K562 (cell line): ENCODE results near the gene MAP1S. TPM values are rescaled to one million over a fixed set of nuclear protein-coding genes. Genes with fewer than 3 reads are reported as not detected.

Source experiments
- ATAC-seq: fragments of 200-7000 bp; cut with Tn5 transposase; 3 replicates; pipeline ENCODE4 v1.9.1; 2020; ENCODE audit warnings: moderate library complexity
- BruUV-seq: library from RNA; stranded (reverse); fragments of 400-500 nt; replicated peaks from 2 replicates; lab custom pipeline; 2021; lab: Mats Ljungman, UMichigan
- CTCF ChIA-PET: fragments of 300-600 bp; formaldehyde crosslinking; extraction: SDS; loops from one replicate; lab custom pipeline; 2021; ENCODE audit warnings: low intra/inter-chr PET ratio; lab: Yijun Ruan, JAX
- POLR2A ChIA-PET: fragments of 300-600, 350-650 bp; sonication (Branson Sonifier 250); formaldehyde crosslinking; extraction: SDS; loops from one replicate; lab custom pipeline; 2021; ENCODE audit warnings: antibody characterized with exemption, inconsistent platforms; lab: Yijun Ruan, JAX
- DNase-seq, 4 experiments: peaks; one replicate each; pipeline versions ENCODE4 v3.0.0 to v3.0.0-alpha.2; 2011 to 2018; ENCODE audit warnings: low spot score in 3 of 4, mixed read lengths in 3 of 4; ENCODE audit errors: extremely low read depth in 1 of 4
- FAIRE-seq: peaks from 2 replicates; lab custom pipeline; 2011; peaks lifted over from hg19 to GRCh38; lab: Jason Lieb, UNC
- H2AFZ ChIP-seq: 2 replicates; pipeline ENCODE4 v1.6.0; 2011; ENCODE audit warnings: low read depth, low read length, control low read depth, inconsistent platforms
- H3K27ac ChIP-seq: fragments of 200-600 bp; 3 replicates; pipeline ENCODE4 v1.8.0; 2011; ENCODE audit warnings: low read depth, mild to moderate bottlenecking, control low read depth, inconsistent platforms, low read length, moderate library complexity, mixed read lengths; ENCODE audit errors: extremely low read depth
- H3K27me3 ChIP-seq, 2 experiments: fragments of 300-600 bp in 1 of 2; 2 replicates in 1 of 2; 3 replicates in 1 of 2; pipeline versions ENCODE4 v1.6.0 to v1.8.0; 2011; ENCODE audit warnings: inconsistent platforms in 2 of 2, low read length in 2 of 2, mild to moderate bottlenecking in 1 of 2, mixed read lengths in 1 of 2, moderate library complexity in 1 of 2; ENCODE audit not compliant: control insufficient read depth in 2 of 2, insufficient read depth in 2 of 2
- H3K36me3 ChIP-seq: fragments of 300-600 bp; 3 replicates; pipeline ENCODE4 v1.8.0; 2011; ENCODE audit warnings: mild to moderate bottlenecking, low read length, inconsistent platforms; ENCODE audit not compliant: control insufficient read depth, insufficient read depth
- H3K4me1 ChIP-seq, 2 experiments: fragments of 200-600 bp in 1 of 2; replicated peaks in 1 of 2; 2 replicates in 1 of 2; 3 replicates in 1 of 2; pipeline versions ENCODE4 v1.5.1 to v1.8.0; 2011; ENCODE audit warnings: inconsistent platforms in 2 of 2, low read length in 2 of 2, mild to moderate bottlenecking in 1 of 2, mixed read lengths in 1 of 2, moderate library complexity in 1 of 2; ENCODE audit not compliant: control insufficient read depth in 2 of 2, insufficient read depth in 2 of 2
- H3K4me2 ChIP-seq: 2 replicates; pipeline ENCODE4 v1.6.1; 2011; ENCODE audit warnings: low read length, control low read depth, inconsistent platforms, mixed read lengths; ENCODE audit not compliant: insufficient read depth
- H3K4me3 ChIP-seq: fragments of 200-600 bp; sonication (generic), shearing (Covaris generic); 2 replicates; pipeline ENCODE4 v1.5.1; 2016; ENCODE audit warnings: control low read depth, inconsistent platforms
- H3K79me2 ChIP-seq: fragments of 200-600 bp; 3 replicates; pipeline ENCODE4 v1.8.0; 2011; ENCODE audit warnings: low read length, inconsistent platforms; ENCODE audit not compliant: control insufficient read depth, insufficient read depth
- H3K9ac ChIP-seq, 2 experiments: 2 replicates each; pipeline versions ENCODE4 v1.6.0 to v1.6.1; 2011; ENCODE audit warnings: low read depth in 2 of 2, low read length in 2 of 2, control low read depth in 1 of 2, inconsistent platforms in 1 of 2, mild to moderate bottlenecking in 1 of 2, mixed read lengths in 1 of 2; ENCODE audit not compliant: insufficient read depth in 1 of 2
- H3K9me1 ChIP-seq: one replicate; pipeline ENCODE4 v1.6.0; 2011; ENCODE audit warnings: inconsistent platforms, mild to moderate bottlenecking, low read length, moderate library complexity; ENCODE audit not compliant: control insufficient read depth, insufficient read depth
- H3K9me3 ChIP-seq: replicated peaks from 2 replicates; pipeline ENCODE4 v1.5.1; 2011; ENCODE audit warnings: low read depth, low read length, inconsistent platforms; ENCODE audit not compliant: control insufficient read depth, insufficient read depth
- H4K20me1 ChIP-seq: replicated peaks from 2 replicates; pipeline ENCODE4 v1.6.1; 2011; ENCODE audit warnings: low read length, inconsistent platforms, mixed read lengths; ENCODE audit not compliant: control insufficient read depth, insufficient read depth
- ATF1 ChIP-seq, 2 experiments: fragments of 450-650 bp in 1 of 2; IDR thresholded peaks; 2 replicates each; pipeline ENCODE4 v1.6.1; 2016; ENCODE audit warnings: missing compliant biosample characterization in 1 of 2, missing genetic modification characterization in 1 of 2
- ATF7 ChIP-seq: fragments of 450-650 bp; IDR thresholded peaks from 2 replicates; pipeline ENCODE4 v1.7.1; 2014; ENCODE audit warnings: mild to moderate bottlenecking, moderate library complexity
- CHD4 ChIP-seq: fragments of 200-600 bp; sonication (generic); IDR thresholded peaks from 3 replicates; pipeline ENCODE4 v1.6.1; 2012; ENCODE audit warnings: low read depth, mild to moderate bottlenecking, mixed read lengths, low read length, inconsistent platforms; ENCODE audit not compliant: insufficient read depth, insufficient replicate concordance, poor library complexity, severe bottlenecking
- ESRRA ChIP-seq: fragments of 450-650 bp; IDR thresholded peaks from 2 replicates; pipeline ENCODE4 v1.6.1; 2014; ENCODE audit warnings: low read depth, mild to moderate bottlenecking, moderate library complexity, borderline replicate concordance
- FUS ChIP-seq: fragments of 200-400 bp; formaldehyde crosslinking; optimal IDR thresholded peaks from 2 replicates; pipeline ENCODE3; 2017; ENCODE audit warnings: low read depth, low read length
- HDAC1 ChIP-seq, 2 experiments: fragments of 450-650 bp; IDR thresholded peaks; 2 replicates each; pipeline ENCODE4 v1.6.1; 2016 to 2017; ENCODE audit warnings: inconsistent platforms in 1 of 2, mild to moderate bottlenecking in 1 of 2, moderate library complexity in 1 of 2
- HDAC2 ChIP-seq: fragments of 450-650 bp; IDR thresholded peaks from 2 replicates; pipeline ENCODE4 v1.6.1; 2016; ENCODE audit warnings: mild to moderate bottlenecking
- HDAC8 ChIP-seq: fragments of 450-650 bp; IDR thresholded peaks from 2 replicates; pipeline ENCODE4 v1.6.1; 2016; ENCODE audit warnings: mild to moderate bottlenecking, missing genetic modification characterization, moderate library complexity, missing compliant biosample characterization
- JUNB ChIP-seq: fragments of 450-650 bp; formaldehyde crosslinking; conservative IDR thresholded peaks from 2 replicates; pipeline ENCODE4 v1.4.0; 2020; ENCODE audit warnings: mild to moderate bottlenecking
- KDM1A ChIP-seq, 2 experiments: fragments of 450-650 bp; IDR thresholded peaks; 2 replicates each; pipeline ENCODE4 v1.6.1; 2016; ENCODE audit warnings: mild to moderate bottlenecking in 2 of 2
- MLLT1 ChIP-seq, 2 experiments: fragments of 450-650 bp; IDR thresholded peaks; 2 replicates each; pipeline ENCODE4 v1.6.1; 2016
- MNT ChIP-seq, 2 experiments: fragments of 450-650 bp; conservative IDR thresholded peaks; 2 replicates each; pipeline ENCODE4 v1.6.1; 2017; ENCODE audit warnings: mild to moderate bottlenecking in 2 of 2, moderate library complexity in 2 of 2
- NCOA4 ChIP-seq: fragments of 450-650 bp; IDR thresholded peaks from 2 replicates; pipeline ENCODE4 v1.6.1; 2018; ENCODE audit warnings: mild to moderate bottlenecking; ENCODE audit not compliant: partially characterized antibody
- NEUROD1 ChIP-seq: fragments of 150-350 bp; IDR thresholded peaks from 2 replicates; pipeline ENCODE4 v1.6.1; 2014; ENCODE audit warnings: borderline replicate concordance, low read length, low read depth; ENCODE audit not compliant: partially characterized antibody
- PTBP1 ChIP-seq: fragments of 200-400 bp; formaldehyde crosslinking; IDR thresholded peaks from 2 replicates; pipeline ENCODE4 v1.6.1; 2017; ENCODE audit warnings: low read depth, low read length
- RBM25 ChIP-seq: fragments of 200-400 bp; formaldehyde crosslinking; IDR thresholded peaks from 2 replicates; pipeline ENCODE4 v1.6.1; 2018; ENCODE audit warnings: low read length, low read depth, moderate library complexity; ENCODE audit not compliant: severe bottlenecking
- RCOR1 ChIP-seq, 2 experiments: IDR thresholded peaks; 2 replicates each; pipeline ENCODE4 v1.6.1; 2012; ENCODE audit warnings: low read depth in 2 of 2, low read length in 2 of 2, borderline replicate concordance in 1 of 2, improper control_type of control experiment in 1 of 2
- SPI1 ChIP-seq: IDR thresholded peaks from 2 replicates; pipeline ENCODE4 v1.6.1; 2011; ENCODE audit warnings: low read depth, low read length, control low read depth, borderline replicate concordance
- ZKSCAN8 ChIP-seq: fragments of 200-800 bp; sonication (Bioruptor generic); IDR thresholded peaks from 2 replicates; pipeline ENCODE4 v1.6.1; 2016; ENCODE audit warnings: missing genetic modification characterization, missing compliant biosample characterization
- WGBS: fragments of 100-300 bp; shearing (Covaris generic); methylation state at CpG from one replicate; pipeline ENCODE4 v1.1.6; 2016; ENCODE audit warnings: low coverage, mixed read lengths; ENCODE audit not compliant: insufficient coverage; ENCODE audit errors: missing lambda C conversion rate; 5-methylcytosine and 5-hydroxymethylcytosine counted together
- in situ Hi-C: fragments of 300-500 bp; cut with MboI; formaldehyde crosslinking; loops from 4 replicates; pipeline ENCODE4 v1.15.0; 2018; ENCODE audit warnings: inconsistent platforms, mixed read lengths
- intact Hi-C: fragments of 100-400 bp; cut with micrococcal nuclease; formaldehyde crosslinking; loops from 2 replicates; pipeline ENCODE4 v1.14.2; 2022
- polyA plus RNA-seq, 8 experiments: library from polyadenylated mRNA; depleted of rRNA in 4 of 8; stranded (reverse) in 5 of 8; unstranded in 3 of 8; fragments of >200 nt; fragmentation: Nextera tagmentation in 2 of 8; fragmentation: Illumina TruSeq in 1 of 8; extraction: Ambion mirVana in 2 of 8; extraction: Trizol in 1 of 8; gene quantifications; 2 replicates each; pipeline versions ENCODE4 v1.2.1 to v1.2.3, GENCODE V29; 2011 to 2014; ENCODE audit warnings: inconsistent platforms in 1 of 8, missing spikeins in 1 of 8
- total RNA-seq, 7 experiments: library from RNA; depleted of rRNA in 6 of 7; stranded (reverse); fragments of >200 nt in 6 of 7; fragmentation: Illumina TruSeq in 2 of 7; extraction: Trizol in 2 of 7; gene quantifications; 2 replicates each; pipeline versions ENCODE4 v1.2.1 to v1.2.3, GENCODE V29; 2011 to 2021; ENCODE audit warnings: low replicate concordance in 1 of 7

MAP1S gene
- total and polyA plus RNA-seq, 9 of the 15 experiments (the other 6 are each of a cell fraction or from before 2014, with no cell fraction given), result 2.0 to 81.0 (median 9.5) TPM

- in situ Hi-C loops (no loop called here), intact Hi-C loops (no loop called here)
- no TSS peak for BruUV-seq
- no peaks in the 10 kb centered on the region for H3K9me1 ChIP-seq
- H2AFZ ChIP-seq, result peak overlapping the region; percentile 41; the same call in 1 of the 2 replicates
- H3K9ac ChIP-seq, result peak overlapping the region; percentile 32 to 79; a peak in 3 of 4 replicates
- H3K4me2 ChIP-seq, result peak overlapping the region; percentile 71
- peaks cover 9% of the 10 kb centered on the region; the same call in 2 of the 3 replicates for H3K36me3 ChIP-seq
- no peak for FAIRE-seq
- ChIA-PET CTCF (interaction anchor here (0.6 kb wide), 2 partner anchors 196 to 210 kb away, joined by 3 read pairs; no protein-coding TSS in a partner anchor), POLR2A (interaction anchor here (1.4 to 4.6 kb wide), 2 partner anchors 10 to 13 kb away, joined by 4 to 29 read pairs; no protein-coding TSS in a partner anchor)
- H3K27ac ChIP-seq, result peak overlapping the region; percentile 58
- no peaks in the 10 kb centered on the region; the same call in 1 of the 2 replicates for H4K20me1 ChIP-seq
- no peak overlapping the region for H3K4me3 ChIP-seq
- H3K9me3 ChIP-seq, result no peaks in the 10 kb centered on the region
- ATAC-seq, result no peak
- DNase-seq, result no peak
- peaks cover 48% of the 10 kb centered on the region for H3K79me2 ChIP-seq
- H3K27me3 ChIP-seq, result no peaks in the 10 kb centered on the region
- H3K4me1 ChIP-seq, result peaks cover 23 to 53% of the 10 kb centered on the region in 2 experiments
- 88% methylated on average over 6 of the region's 6 CpGs for WGBS
- TF ChIP-seq ESRRA (peak; percentile 78), ATF1 (CRISPR knock-in tag; IDR thresholded peaks at IDR 0.05) (no peak), ATF1 (tag; IDR thresholded peaks at IDR 0.05) (peak; percentile 45), KDM1A (IDR thresholded peaks at IDR 0.05) (peak; percentile 89 to 93), RBM25 (peak; percentile 98), ZKSCAN8 (CRISPR knock-in tag) (peak; percentile 86; the same call in 1 of the 2 replicates), MNT (conservative IDR thresholded peaks at IDR 0.05) (0 out of 4 replicates have a peak, but pooled peaks of 1 of the 2 experiments have one; percentile 5), SPI1 (no peak), CHD4 (peak; percentile 99), JUNB (CRISPR knock-in tag) (no peak), HDAC8 (no peak), RCOR1 (IDR thresholded peaks at IDR 0.05; ENCODE audit: borderline replicate concordance in 1 of 2, low read depth in 2 of 2, low read length in 2 of 2) (peak; percentile 55 to 58; a peak in 3 of 4 replicates), HDAC1 (IDR thresholded peaks at IDR 0.05) (peak in 1 of 2 experiments; percentile 60; a peak in 2 of 4 replicates), MLLT1 (IDR thresholded peaks at IDR 0.05) (no peak), PTBP1 (peak; percentile 91; the same call in 1 of the 2 replicates), HDAC2 (peak; percentile 88), FUS (no peak), NEUROD1 (no peak), NCOA4 (peak; percentile 29), ATF7 (no peak)
Observed at GRCh38 chr19:17748884-17749638, 29.8 kb downstream of the MAP1S start.
